CD4-positive, alpha-beta T cell treated with Interleukin-4 for 1 hour (primary cell): ENCODE results near the gene RALBP1.

Source experiments
- DNase-seq, 2 donors: peaks; one replicate each; pipeline ENCODE4 v3.0.0-alpha.2; 2020 to 2022

RALBP1 gene

GRCh38 chr18:9513971-9514512, 38.7 kb downstream of the RALBP1 start:
- no peak for DNase-seq

GRCh38 chr18:9516437-9517064, 41.2 kb downstream of the RALBP1 start:
- DNase-seq: peak in 1 of 2 donors; percentile 67

- no peak for DNase-seq
Observed at GRCh38 chr18:9517869-9518268, 42.6 kb downstream of the RALBP1 start.

- no peak for DNase-seq
Observed at GRCh38 chr18:9519399-9519798, 44.1 kb downstream of the RALBP1 start.

GRCh38 chr18:9520666-9521065, 45.4 kb downstream of the RALBP1 start:
- DNase-seq: no peak

GRCh38 chr18:9521770-9522169, 46.5 kb downstream of the RALBP1 start:
- no peak for DNase-seq

GRCh38 chr18:9522952-9523351, 47.6 kb downstream of the RALBP1 start:
- no peak for DNase-seq

- DNase-seq: no peak
Observed at GRCh38 chr18:9526458-9526857, 51.1 kb downstream of the RALBP1 start.

- DNase-seq: no peak
Observed at GRCh38 chr18:9530226-9531009, 55.1 kb downstream of the RALBP1 start.

- no peak for DNase-seq
Observed at GRCh38 chr18:9531791-9532410, 56.6 kb downstream of the RALBP1 start.

GRCh38 chr18:9534844-9535243, 59.5 kb downstream of the RALBP1 start:
- no peak for DNase-seq

GRCh38 chr18:9535430-9535991, 60.2 kb downstream of the RALBP1 start:
- no peak for DNase-seq

- DNase-seq: no peak
Observed at GRCh38 chr18:9536354-9537152, 61.2 kb downstream of the RALBP1 start.

GRCh38 chr18:9537677-9538076, 62.4 kb downstream of the RALBP1 start:
- DNase-seq: no peak

- DNase-seq: no peak
Observed at GRCh38 chr18:9539283-9539682, 64.0 kb downstream of the RALBP1 start.

GRCh38 chr18:9539938-9540337, 64.6 kb downstream of the RALBP1 start:
- no peak for DNase-seq

- DNase-seq: no peak
Observed at GRCh38 chr18:9542924-9543323, 67.6 kb downstream of the RALBP1 start.

- no peak for DNase-seq
Observed at GRCh38 chr18:9545029-9545428, 69.7 kb downstream of the RALBP1 start.

- DNase-seq: no peak
Observed at GRCh38 chr18:9546468-9546867, 71.2 kb downstream of the RALBP1 start.

GRCh38 chr18:9547782-9548181, 72.5 kb downstream of the RALBP1 start:
- no peak for DNase-seq

- no peak for DNase-seq
Observed at GRCh38 chr18:9549405-9549804, 74.1 kb downstream of the RALBP1 start.

- no peak for DNase-seq
Observed at GRCh38 chr18:9550429-9550828, 75.1 kb downstream of the RALBP1 start.

- DNase-seq: no peak
Observed at GRCh38 chr18:9552191-9552590, 76.9 kb downstream of the RALBP1 start.
